Calu3 (cell line): ENCODE results near the gene ARF4. TPM values are rescaled to one million over a fixed set of nuclear protein-coding genes. Genes with fewer than 3 reads are reported as not detected.

Experiments
- total RNA-seq: library from RNA; stranded (reverse); gene quantifications from 2 replicates; pipeline ENCODE4 v1.2.3, GENCODE V29; 2022

Gene ARF4
- total RNA-seq, 1 experiment from 2014 or later, result 164 TPM

Other genes with a start within 250 kb of the ARF4 start
- 0.92 and 1.6 TPM in 2 replicates for gene DNAH12, start 53.0 kb downstream of the ARF4 start, total RNA-seq
- 27.4 and 32.4 TPM in 2 replicates for gene PDE12, start 41.1 kb downstream of the ARF4 start, total RNA-seq
- gene DENND6A, start 95.7 kb upstream of the ARF4 start, total RNA-seq, result 23.7 and 25.1 TPM in 2 replicates
- 103 and 114 TPM in 2 replicates for gene SLMAP, start 159.0 kb upstream of the ARF4 start, total RNA-seq